Astrocyte (in vitro differentiated cells and primary cell): ENCODE data around the gene PLAGL2. TPM values are rescaled to one million over a fixed set of nuclear protein-coding genes. Genes with fewer than 3 reads are reported as not detected.

ENCODE experiments used
- DNase-seq: peaks from one replicate; pipeline ENCODE4 v3.0.0-alpha.2; 2010; ENCODE audit warnings: low read depth
- FAIRE-seq: peaks from 2 replicates; lab custom pipeline; 2011; peaks lifted over from hg19 to GRCh38; lab: Jason Lieb, UNC
- H2AFZ ChIP-seq: 2 replicates; pipeline ENCODE4 v1.6.0; 2012; ENCODE audit warnings: low read depth, low read length, inconsistent platforms
- H3K27ac ChIP-seq: 2 replicates; pipeline ENCODE4 v1.5.1; 2011; ENCODE audit warnings: low read depth, low read length, inconsistent platforms
- H3K27me3 ChIP-seq: 2 replicates; pipeline ENCODE4 v1.6.0; 2011; ENCODE audit warnings: low read length, inconsistent platforms; ENCODE audit not compliant: insufficient read depth
- H3K36me3 ChIP-seq: 2 replicates; pipeline ENCODE4 v1.5.1; 2011; ENCODE audit warnings: low read length, inconsistent platforms; ENCODE audit not compliant: insufficient read depth
- H3K4me1 ChIP-seq: 2 replicates; pipeline ENCODE4 v1.5.1; 2011; ENCODE audit warnings: low read length, inconsistent platforms; ENCODE audit not compliant: insufficient read depth
- H3K4me2 ChIP-seq: 2 replicates; pipeline ENCODE4 v1.6.0; 2012; ENCODE audit warnings: low read length, inconsistent platforms
- H3K4me3 ChIP-seq: 2 replicates; pipeline ENCODE4 v1.5.1; 2011; ENCODE audit warnings: low read depth, mild to moderate bottlenecking, low read length, inconsistent platforms; ENCODE audit not compliant: insufficient read depth
- H3K79me2 ChIP-seq: 2 replicates; pipeline ENCODE4 v1.6.0; 2012; ENCODE audit warnings: mild to moderate bottlenecking, low read length, inconsistent platforms; ENCODE audit not compliant: insufficient read depth
- H3K9ac ChIP-seq: 2 replicates; pipeline ENCODE4 v1.6.0; 2012; ENCODE audit warnings: mild to moderate bottlenecking, low read length, inconsistent platforms
- H3K9me3 ChIP-seq: 2 replicates; pipeline ENCODE4 v1.5.1; 2012; ENCODE audit warnings: low read depth, mild to moderate bottlenecking, low read length, inconsistent platforms; ENCODE audit not compliant: insufficient read depth
- H4K20me1 ChIP-seq: 2 replicates; pipeline ENCODE4 v1.6.0; 2012; ENCODE audit warnings: low read length, inconsistent platforms; ENCODE audit not compliant: insufficient read depth
- H3K27ac Mint-ChIP-seq: one replicate; pipeline ENCODE4 v1.8.0; 2021; ENCODE audit warnings: mild to moderate bottlenecking, mixed read lengths; ENCODE audit not compliant: unreplicated experiment
- H3K27me3 Mint-ChIP-seq: one replicate; pipeline ENCODE4 v1.8.0; 2021; ENCODE audit warnings: low read depth, mixed read lengths; ENCODE audit not compliant: unreplicated experiment
- H3K36me3 Mint-ChIP-seq: one replicate; pipeline ENCODE4 v1.8.0; 2021; ENCODE audit warnings: low read depth, mixed read lengths; ENCODE audit not compliant: unreplicated experiment
- H3K4me1 Mint-ChIP-seq: one replicate; pipeline ENCODE4 v1.8.0; 2021; ENCODE audit warnings: low read depth, mixed read lengths; ENCODE audit not compliant: unreplicated experiment
- H3K4me3 Mint-ChIP-seq: one replicate; pipeline ENCODE4 v1.8.0; 2021; ENCODE audit warnings: mild to moderate bottlenecking, moderate library complexity, mixed read lengths; ENCODE audit not compliant: unreplicated experiment
- H3K9me3 Mint-ChIP-seq: one replicate; pipeline ENCODE4 v1.8.0; 2021; ENCODE audit warnings: mild to moderate bottlenecking, mixed read lengths; ENCODE audit not compliant: unreplicated experiment
- CTCF ChIP-seq: IDR thresholded peaks from 2 replicates; pipeline ENCODE4 v1.5.1; 2011; ENCODE audit warnings: low read depth, mild to moderate bottlenecking, inconsistent platforms, low read length, moderate library complexity; ENCODE audit not compliant: insufficient read depth
- EZH2 ChIP-seq: IDR thresholded peaks from 2 replicates; pipeline ENCODE4 v1.6.1; 2012; ENCODE audit warnings: mild to moderate bottlenecking, low read length, inconsistent platforms; ENCODE audit not compliant: insufficient read depth
- total RNA-seq: library from RNA; stranded (reverse); gene quantifications from 2 replicates; pipeline ENCODE4 v1.2.1, GENCODE V29; 2021

Gene PLAGL2
- total RNA-seq, 1 donor from 2014 or later = 15.3 TPM

GRCh38 chr20:32188376-32189122 lies 19.0 kb downstream of the PLAGL2 start:
- peak overlapping the region; percentile 95 for H3K4me2 ChIP-seq
- DNase-seq (no peak), FAIRE-seq (no peak)
- no peak overlapping the region for H3K9ac ChIP-seq
- Mint-ChIP-seq H3K4me1 (peaks cover 10% of the 10 kb centered on the region), H3K36me3 (peaks cover 3% of the 10 kb centered on the region), H3K27ac (peak overlapping the region; percentile 53), H3K4me3 (peak overlapping the region; percentile 40), H3K9me3 (peaks cover 2% of the 10 kb centered on the region), H3K27me3 (no peaks in the 10 kb centered on the region)
- no peaks in the 10 kb centered on the region for H3K27me3 ChIP-seq
- no peaks in the 10 kb centered on the region for H3K9me3 ChIP-seq
- H3K4me3 ChIP-seq = no peak overlapping the region
- peaks cover 2% of the 10 kb centered on the region for H3K36me3 ChIP-seq
- no peak overlapping the region for H2AFZ ChIP-seq
- H3K79me2 ChIP-seq = peaks cover 9% of the 10 kb centered on the region
- H3K4me1 ChIP-seq = peaks cover 12% of the 10 kb centered on the region
- no peak for TF ChIP-seq EZH2
- TF ChIP-seq CTCF = no peak
- H3K27ac ChIP-seq = no peak overlapping the region
- H4K20me1 ChIP-seq = no peaks in the 10 kb centered on the region

GRCh38 chr20:32186506-32186905 lies 21.0 kb downstream of the PLAGL2 start:
- Histone ChIP-seq H3K27me3 (no peaks in the 10 kb centered on the region), H4K20me1 (no peaks in the 10 kb centered on the region), H3K79me2 (peaks cover 9% of the 10 kb centered on the region), H2AFZ (no peak overlapping the region), H3K36me3 (no peaks in the 10 kb centered on the region), H3K9ac (no peak overlapping the region), H3K27ac (no peak overlapping the region), H3K4me2 (no peak overlapping the region), H3K4me3 (no peak overlapping the region), H3K9me3 (peaks cover 1% of the 10 kb centered on the region), H3K4me1 (peaks cover 12% of the 10 kb centered on the region)
- Mint-ChIP-seq H3K4me3 (no peak overlapping the region), H3K27me3 (no peaks in the 10 kb centered on the region), H3K9me3 (peaks cover 2% of the 10 kb centered on the region), H3K27ac (no peak overlapping the region), H3K36me3 (peaks cover 3% of the 10 kb centered on the region), H3K4me1 (peaks cover 2% of the 10 kb centered on the region)
- no peak for TF ChIP-seq CTCF
- FAIRE-seq = no peak
- DNase-seq = no peak

- Mint-ChIP-seq H3K4me1 (no peaks in the 10 kb centered on the region), H3K27ac (no peak overlapping the region), H3K4me3 (no peak overlapping the region), H3K27me3 (no peaks in the 10 kb centered on the region), H3K9me3 (peaks cover 2% of the 10 kb centered on the region), H3K36me3 (peaks cover 3% of the 10 kb centered on the region)
- Histone ChIP-seq H3K27ac (no peak overlapping the region), H3K9me3 (peaks cover 4% of the 10 kb centered on the region), H3K79me2 (peaks cover 9% of the 10 kb centered on the region), H2AFZ (no peak overlapping the region), H4K20me1 (no peaks in the 10 kb centered on the region), H3K27me3 (no peaks in the 10 kb centered on the region), H3K4me2 (no peak overlapping the region), H3K4me1 (peaks cover 6% of the 10 kb centered on the region), H3K36me3 (no peaks in the 10 kb centered on the region), H3K9ac (no peak overlapping the region), H3K4me3 (no peak overlapping the region)
- FAIRE-seq = no peak
- DNase-seq = no peak
- TF ChIP-seq CTCF = no peak
- no peak for TF ChIP-seq EZH2
These were observed 22.5 kb downstream of the PLAGL2 start for GRCh38 chr20:32184961-32185603.
